HepG2 (cell line): ENCODE measurements around the gene FDXACB1. TPM values are rescaled to one million over a fixed set of nuclear protein-coding genes. Genes with fewer than 3 reads are reported as not detected.
A peak's percentile ranks its signal among the peaks of the same experiment; 100 is the strongest.

Experiments
- ATRX ChIP-seq: sonication (generic); formaldehyde crosslinking; IDR thresholded peaks from 2 replicates; pipeline ENCODE4 v1.4.0; 2020; ENCODE audit warnings: missing genetic modification reagents, borderline replicate concordance
- BORCS8-MEF2B ChIP-seq: sonication (generic); formaldehyde crosslinking; IDR thresholded peaks from 2 replicates; pipeline ENCODE4 v1.8.0; 2022; ENCODE audit warnings: mild to moderate bottlenecking, missing genetic modification reagents
- HMG20B ChIP-seq: conservative IDR thresholded peaks from 2 replicates; pipeline ENCODE4 v1.6.1; 2016; ENCODE audit warnings: missing genetic modification reagents, missing compliant biosample characterization
- HMGA1 ChIP-seq: sonication (generic); formaldehyde crosslinking; conservative IDR thresholded peaks from 2 replicates; pipeline ENCODE4 v1.4.0; 2020; ENCODE audit warnings: missing genetic modification reagents
- JUND ChIP-seq: sonication (generic); formaldehyde crosslinking; IDR thresholded peaks from 2 replicates; pipeline ENCODE4 v1.8.0; 2022; ENCODE audit warnings: mild to moderate bottlenecking, missing genetic modification reagents
- MXD3 ChIP-seq: IDR thresholded peaks from 2 replicates; pipeline ENCODE4 v1.6.1; 2016; ENCODE audit warnings: mild to moderate bottlenecking, missing biosample characterization, missing genetic modification reagents
- PAX8 ChIP-seq: sonication (generic); formaldehyde crosslinking; IDR thresholded peaks from 2 replicates; pipeline ENCODE4 v1.8.0; 2022; ENCODE audit warnings: mild to moderate bottlenecking, missing genetic modification reagents, borderline replicate concordance
- PHF21A ChIP-seq: sonication (generic); formaldehyde crosslinking; IDR thresholded peaks from 2 replicates; pipeline ENCODE4 v1.5.0; 2020; ENCODE audit warnings: mild to moderate bottlenecking, missing genetic modification reagents
- RBM22 ChIP-seq: fragments of 200-400 bp; formaldehyde crosslinking; optimal IDR thresholded peaks from 2 replicates; pipeline ENCODE3; 2017; ENCODE audit warnings: mild to moderate bottlenecking, low read length, moderate library complexity
- RFXAP ChIP-seq: sonication (generic); formaldehyde crosslinking; IDR thresholded peaks from 2 replicates; pipeline ENCODE4 v1.4.0; 2020; ENCODE audit warnings: missing genetic modification reagents, borderline replicate concordance
- ZBTB8A ChIP-seq: sonication (generic); formaldehyde crosslinking; IDR thresholded peaks from 2 replicates; pipeline ENCODE4 v1.4.0; 2020; ENCODE audit warnings: mild to moderate bottlenecking, low read depth, missing genetic modification reagents, borderline replicate concordance
- ZNF292 ChIP-seq: sonication (generic); formaldehyde crosslinking; IDR thresholded peaks from 2 replicates; pipeline ENCODE4 v1.8.1; 2022; ENCODE audit warnings: mild to moderate bottlenecking, low read depth, missing genetic modification reagents, borderline replicate concordance
- ZNF431 ChIP-seq: sonication (generic); formaldehyde crosslinking; IDR thresholded peaks from 2 replicates; pipeline ENCODE4 v1.9.0; 2022; ENCODE audit warnings: missing genetic modification reagents, low read depth, mild to moderate bottlenecking, borderline replicate concordance
- ZNF547 ChIP-seq: sonication (generic); formaldehyde crosslinking; IDR thresholded peaks from 2 replicates; pipeline ENCODE4 v1.5.1; 2020; ENCODE audit warnings: mild to moderate bottlenecking, missing genetic modification reagents
- ZNF569 ChIP-seq: sonication (generic); formaldehyde crosslinking; IDR thresholded peaks from 2 replicates; pipeline ENCODE4 v1.5.0; 2020; ENCODE audit warnings: mild to moderate bottlenecking, missing genetic modification reagents, moderate library complexity, borderline replicate concordance
- ZNF749 ChIP-seq: sonication (generic); formaldehyde crosslinking; IDR thresholded peaks from 2 replicates; pipeline ENCODE4 v1.8.0; 2022; ENCODE audit warnings: mild to moderate bottlenecking, missing genetic modification reagents, moderate library complexity, borderline replicate concordance
- ZNF776 ChIP-seq: sonication (generic); formaldehyde crosslinking; IDR thresholded peaks from 2 replicates; pipeline ENCODE4 v1.4.0; 2020; ENCODE audit warnings: mild to moderate bottlenecking, missing genetic modification reagents
- ZSCAN30 ChIP-seq: sonication (generic); formaldehyde crosslinking; IDR thresholded peaks from 2 replicates; pipeline ENCODE4 v1.5.0; 2020; ENCODE audit warnings: mild to moderate bottlenecking, missing genetic modification reagents
- polyA plus RNA-seq, 8 experiments: library from polyadenylated mRNA; depleted of rRNA in 3 of 8; stranded (reverse) in 7 of 8; unstranded in 1 of 8; fragments of >200 nt; fragmentation: Illumina TruSeq in 4 of 8; extraction: Trizol in 4 of 8; gene quantifications; 2 replicates each; pipeline versions ENCODE4 v1.2.1 to v1.2.3, GENCODE V29; 2011 to 2016; ENCODE audit warnings: low read depth in 4 of 8, missing spikeins in 1 of 8, mixed read lengths in 1 of 8; ENCODE audit not compliant: insufficient read depth in 1 of 8
- total RNA-seq, 5 experiments: library from RNA; depleted of rRNA; stranded (reverse); fragments of >200 nt; fragmentation: Illumina TruSeq; extraction: Trizol; gene quantifications; 2 replicates each; pipeline ENCODE4 v1.2.3, GENCODE V29; 2016; ENCODE audit warnings: low read depth in 1 of 5
- TF ChIP-seq, protein P1 (sequence below): sonication (generic); formaldehyde crosslinking; IDR thresholded peaks from 2 replicates; pipeline ENCODE4 v1.5.1; 2020; ENCODE audit warnings: missing genetic modification reagents, mild to moderate bottlenecking, borderline replicate concordance
- TF ChIP-seq, protein P2 (sequence below): IDR thresholded peaks from 2 replicates; pipeline ENCODE4 v1.6.1; 2016; ENCODE audit warnings: low read depth, control low read depth
- TF ChIP-seq, protein P3 (sequence below): sonication (generic); formaldehyde crosslinking; IDR thresholded peaks from 2 replicates; pipeline ENCODE4 v1.8.0; 2022; ENCODE audit warnings: missing genetic modification reagents, low read depth, mild to moderate bottlenecking, borderline replicate concordance
- TF ChIP-seq, protein P4 (sequence below): sonication (generic); formaldehyde crosslinking; IDR thresholded peaks from 2 replicates; pipeline ENCODE4 v1.4.0; 2020; ENCODE audit warnings: missing genetic modification reagents

Gene FDXACB1
- total and polyA plus RNA-seq, 2 of the 13 experiments (the other 11 are each of a cell fraction or from before 2014, with no cell fraction given): 1.1 to 3.4 TPM

DNA sequence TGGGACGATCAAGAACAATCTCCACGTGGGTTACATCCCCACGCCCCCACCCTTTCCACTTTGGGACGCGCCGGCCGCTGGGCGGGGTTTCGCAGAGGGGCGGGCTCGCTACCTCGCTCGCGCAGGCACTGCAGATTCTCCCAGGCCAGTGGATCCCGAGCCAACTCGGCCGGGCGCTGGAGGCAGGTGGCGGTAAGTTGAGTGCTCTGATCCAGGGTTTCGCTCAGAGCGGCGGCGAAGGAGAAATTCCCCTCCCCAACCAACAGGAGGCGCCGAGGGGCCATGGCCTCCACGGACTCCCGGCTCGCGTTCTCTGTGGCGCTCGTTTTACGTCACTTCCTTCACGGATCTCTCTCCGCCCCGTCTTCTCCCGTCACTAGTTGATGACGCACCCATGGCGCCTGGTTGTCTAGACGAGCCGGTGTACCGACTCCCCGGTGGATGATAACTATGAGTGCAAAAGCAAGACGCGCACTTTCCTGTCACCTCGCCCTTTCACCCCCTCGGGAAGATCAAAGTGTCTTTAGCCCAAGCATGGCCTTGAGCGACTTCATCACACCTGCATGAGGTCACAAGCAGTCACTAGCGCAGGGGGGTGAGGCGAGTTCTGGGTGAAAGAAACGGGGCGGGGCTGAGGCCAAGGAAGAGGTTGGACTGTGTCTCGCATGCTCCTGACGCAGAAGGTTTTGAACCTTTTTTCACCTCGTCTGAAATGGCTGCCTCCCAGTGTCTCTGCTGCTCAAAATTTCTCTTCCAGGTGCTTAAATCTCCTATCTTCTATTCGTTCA, at the start of gene FDXACB1, which contains the start of gene CFAP68 (continued):
- TF ChIP-seq ZNF776 (peak; percentile 51; the same call in 1 of the 2 replicates), ZNF749 (CRISPR knock-in tag) (peak; percentile 74; the same call in 1 of the 2 replicates), RFXAP (CRISPR knock-in tag) (peak; percentile 77; the same call in 1 of the 2 replicates), ZNF431 (CRISPR knock-in tag) (0 out of 2 replicates have a peak, but pooled peaks have one; percentile 16), ZBTB8A (CRISPR knock-in tag) (no peak), HMG20B (CRISPR knock-in tag) (no peak; the same call in 1 of the 2 replicates), ZNF569 (no peak), RBM22 (peak; percentile 48), PHF21A (peak; percentile 57), ZNF547 (CRISPR knock-in tag) (0 out of 2 replicates have a peak, but pooled peaks have one; percentile 25), JUND (CRISPR knock-in tag) (no peak), ATRX (CRISPR knock-in tag) (no peak), ZNF292 (CRISPR knock-in tag) (peak; percentile 58; the same call in 1 of the 2 replicates), HMGA1 (CRISPR knock-in tag) (no peak), PAX8 (0 out of 2 replicates have a peak, but pooled peaks have one; percentile 45), MXD3 (CRISPR knock-in tag) (0 out of 2 replicates have a peak, but pooled peaks have one; percentile 17), ZSCAN30 (no peak), BORCS8-MEF2B (peak; percentile 19; the same call in 1 of the 2 replicates)
- TF ChIP-seq, protein P1, sequence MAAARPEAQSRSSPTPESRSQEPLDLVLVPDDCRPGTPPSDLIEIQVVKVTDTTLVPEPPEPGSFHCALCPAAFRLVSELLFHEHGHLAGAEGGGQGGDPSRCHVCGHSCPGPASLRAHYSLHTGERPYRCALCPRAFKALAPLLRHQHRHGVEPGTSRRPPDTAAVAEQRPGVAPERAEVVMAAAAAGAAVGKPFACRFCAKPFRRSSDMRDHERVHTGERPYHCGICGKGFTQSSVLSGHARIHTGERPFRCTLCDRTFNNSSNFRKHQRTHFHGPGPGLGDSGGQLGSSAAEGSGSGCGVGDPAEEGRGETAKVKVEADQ (CRISPR knock-in tag): no peak
- TF ChIP-seq, protein P2, sequence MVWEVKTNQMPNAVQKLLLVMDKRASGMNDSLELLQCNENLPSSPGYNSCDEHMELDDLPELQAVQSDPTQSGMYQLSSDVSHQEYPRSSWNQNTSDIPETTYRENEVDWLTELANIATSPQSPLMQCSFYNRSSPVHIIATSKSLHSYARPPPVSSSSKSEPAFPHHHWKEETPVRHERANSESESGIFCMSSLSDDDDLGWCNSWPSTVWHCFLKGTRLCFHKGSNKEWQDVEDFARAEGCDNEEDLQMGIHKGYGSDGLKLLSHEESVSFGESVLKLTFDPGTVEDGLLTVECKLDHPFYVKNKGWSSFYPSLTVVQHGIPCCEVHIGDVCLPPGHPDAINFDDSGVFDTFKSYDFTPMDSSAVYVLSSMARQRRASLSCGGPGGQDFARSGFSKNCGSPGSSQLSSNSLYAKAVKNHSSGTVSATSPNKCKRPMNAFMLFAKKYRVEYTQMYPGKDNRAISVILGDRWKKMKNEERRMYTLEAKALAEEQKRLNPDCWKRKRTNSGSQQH (CRISPR knock-in tag): no peak
- TF ChIP-seq, protein P3, sequence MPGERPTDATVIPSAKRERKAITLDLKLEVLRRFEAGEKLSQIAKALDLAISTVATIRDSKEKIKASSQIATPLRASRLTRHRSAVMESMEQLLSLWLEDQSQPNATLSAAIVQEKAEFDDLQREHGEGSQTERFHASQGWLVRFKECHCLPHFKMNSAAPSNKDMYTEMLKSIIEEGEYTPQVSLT (CRISPR knock-in tag): no peak
- TF ChIP-seq, protein P4, sequence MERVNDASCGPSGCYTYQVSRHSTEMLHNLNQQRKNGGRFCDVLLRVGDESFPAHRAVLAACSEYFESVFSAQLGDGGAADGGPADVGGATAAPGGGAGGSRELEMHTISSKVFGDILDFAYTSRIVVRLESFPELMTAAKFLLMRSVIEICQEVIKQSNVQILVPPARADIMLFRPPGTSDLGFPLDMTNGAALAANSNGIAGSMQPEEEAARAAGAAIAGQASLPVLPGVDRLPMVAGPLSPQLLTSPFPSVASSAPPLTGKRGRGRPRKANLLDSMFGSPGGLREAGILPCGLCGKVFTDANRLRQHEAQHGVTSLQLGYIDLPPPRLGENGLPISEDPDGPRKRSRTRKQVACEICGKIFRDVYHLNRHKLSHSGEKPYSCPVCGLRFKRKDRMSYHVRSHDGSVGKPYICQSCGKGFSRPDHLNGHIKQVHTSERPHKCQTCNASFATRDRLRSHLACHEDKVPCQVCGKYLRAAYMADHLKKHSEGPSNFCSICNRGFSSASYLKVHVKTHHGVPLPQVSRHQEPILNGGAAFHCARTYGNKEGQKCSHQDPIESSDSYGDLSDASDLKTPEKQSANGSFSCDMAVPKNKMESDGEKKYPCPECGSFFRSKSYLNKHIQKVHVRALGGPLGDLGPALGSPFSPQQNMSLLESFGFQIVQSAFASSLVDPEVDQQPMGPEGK (CRISPR knock-in tag): peak; percentile 57
